Measurements from ENCODE around the gene HMGB3. TPM values are rescaled to one million over a fixed set of nuclear protein-coding genes. Genes with fewer than 3 reads are reported as not detected.

HMGB3 gene
- total RNA-seq, 4 donors from 2014 or later = 2.0 to 5.3 (median 3.6) TPM

DNA sequence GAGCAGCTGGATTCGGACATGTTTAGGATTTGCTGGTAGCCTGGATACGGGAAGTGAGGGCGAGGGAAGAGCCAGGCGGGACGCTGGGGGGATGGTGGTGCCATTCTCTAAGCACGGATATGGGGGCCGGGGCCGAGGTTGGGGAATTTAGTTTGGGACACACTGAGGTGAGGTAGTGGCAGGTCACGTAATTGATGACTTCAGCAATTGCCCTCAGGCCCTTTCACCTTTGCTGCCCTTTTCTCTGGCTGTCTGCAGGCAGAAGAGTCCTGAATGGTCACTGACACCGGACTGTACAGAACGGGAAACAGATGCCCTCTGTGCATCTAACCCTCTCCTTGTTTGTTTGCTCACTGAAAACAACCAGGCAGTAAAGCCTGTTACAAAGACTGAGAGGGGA, 16.9 kb upstream of the HMGB3 start:
- DNase-seq (ENCODE audit: low spot score) (no peak), ATAC-seq (ENCODE audit: low FRiP score) (no peak)
- TF ChIP-seq, protein P1, sequence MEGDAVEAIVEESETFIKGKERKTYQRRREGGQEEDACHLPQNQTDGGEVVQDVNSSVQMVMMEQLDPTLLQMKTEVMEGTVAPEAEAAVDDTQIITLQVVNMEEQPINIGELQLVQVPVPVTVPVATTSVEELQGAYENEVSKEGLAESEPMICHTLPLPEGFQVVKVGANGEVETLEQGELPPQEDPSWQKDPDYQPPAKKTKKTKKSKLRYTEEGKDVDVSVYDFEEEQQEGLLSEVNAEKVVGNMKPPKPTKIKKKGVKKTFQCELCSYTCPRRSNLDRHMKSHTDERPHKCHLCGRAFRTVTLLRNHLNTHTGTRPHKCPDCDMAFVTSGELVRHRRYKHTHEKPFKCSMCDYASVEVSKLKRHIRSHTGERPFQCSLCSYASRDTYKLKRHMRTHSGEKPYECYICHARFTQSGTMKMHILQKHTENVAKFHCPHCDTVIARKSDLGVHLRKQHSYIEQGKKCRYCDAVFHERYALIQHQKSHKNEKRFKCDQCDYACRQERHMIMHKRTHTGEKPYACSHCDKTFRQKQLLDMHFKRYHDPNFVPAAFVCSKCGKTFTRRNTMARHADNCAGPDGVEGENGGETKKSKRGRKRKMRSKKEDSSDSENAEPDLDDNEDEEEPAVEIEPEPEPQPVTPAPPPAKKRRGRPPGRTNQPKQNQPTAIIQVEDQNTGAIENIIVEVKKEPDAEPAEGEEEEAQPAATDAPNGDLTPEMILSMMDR (IDR thresholded peaks at IDR 0.05) = no peak

DNA sequence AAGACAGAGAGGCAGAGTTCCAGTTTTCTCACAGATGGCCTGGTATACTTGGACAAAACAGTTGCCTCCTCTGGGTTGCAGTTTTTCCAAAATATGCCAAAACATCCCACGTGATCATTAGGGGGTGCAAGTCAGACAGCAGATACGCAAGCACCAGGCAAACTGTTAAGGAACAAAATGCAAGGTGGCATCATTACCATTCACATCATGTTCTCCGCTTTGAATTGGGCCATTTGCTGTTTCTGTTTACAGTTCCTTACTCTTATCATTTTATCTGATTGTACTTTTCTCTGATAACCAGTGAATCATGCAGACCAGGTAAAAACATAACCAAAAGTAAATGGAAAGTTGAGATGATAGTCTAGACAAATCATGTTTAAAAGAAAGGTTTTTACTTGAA, 16.4 kb upstream of the HMGB3 start:
- TF ChIP-seq, protein P1 (IDR thresholded peaks at IDR 0.05) = no peak
- DNase-seq (ENCODE audit: low spot score) (no peak), ATAC-seq (ENCODE audit: low FRiP score) (no peak)

DNA sequence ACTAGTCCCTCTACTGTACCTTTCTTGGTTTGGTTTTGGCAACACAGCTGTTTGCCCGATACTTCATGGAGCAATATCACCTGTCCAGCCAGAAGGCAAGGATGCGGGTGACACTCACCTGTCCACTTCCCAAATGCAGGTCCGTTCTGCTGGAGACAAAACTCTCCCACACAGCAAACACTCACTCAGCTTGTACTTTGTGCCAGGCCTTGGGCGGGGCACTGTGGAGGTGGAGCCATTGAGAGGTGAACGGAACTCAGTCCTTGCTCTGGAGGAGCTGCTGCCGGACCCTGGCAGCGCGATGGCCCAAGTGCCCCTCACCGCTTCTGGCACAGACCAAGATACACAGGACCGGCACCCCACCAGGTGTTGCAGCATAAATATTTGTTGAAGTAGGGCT, 15.3 kb upstream of the HMGB3 start:
- DNase-seq (ENCODE audit: low spot score) (no peak), ATAC-seq (ENCODE audit: low FRiP score) (no peak)
- TF ChIP-seq, protein P1 (IDR thresholded peaks at IDR 0.05) = no peak

DNA sequence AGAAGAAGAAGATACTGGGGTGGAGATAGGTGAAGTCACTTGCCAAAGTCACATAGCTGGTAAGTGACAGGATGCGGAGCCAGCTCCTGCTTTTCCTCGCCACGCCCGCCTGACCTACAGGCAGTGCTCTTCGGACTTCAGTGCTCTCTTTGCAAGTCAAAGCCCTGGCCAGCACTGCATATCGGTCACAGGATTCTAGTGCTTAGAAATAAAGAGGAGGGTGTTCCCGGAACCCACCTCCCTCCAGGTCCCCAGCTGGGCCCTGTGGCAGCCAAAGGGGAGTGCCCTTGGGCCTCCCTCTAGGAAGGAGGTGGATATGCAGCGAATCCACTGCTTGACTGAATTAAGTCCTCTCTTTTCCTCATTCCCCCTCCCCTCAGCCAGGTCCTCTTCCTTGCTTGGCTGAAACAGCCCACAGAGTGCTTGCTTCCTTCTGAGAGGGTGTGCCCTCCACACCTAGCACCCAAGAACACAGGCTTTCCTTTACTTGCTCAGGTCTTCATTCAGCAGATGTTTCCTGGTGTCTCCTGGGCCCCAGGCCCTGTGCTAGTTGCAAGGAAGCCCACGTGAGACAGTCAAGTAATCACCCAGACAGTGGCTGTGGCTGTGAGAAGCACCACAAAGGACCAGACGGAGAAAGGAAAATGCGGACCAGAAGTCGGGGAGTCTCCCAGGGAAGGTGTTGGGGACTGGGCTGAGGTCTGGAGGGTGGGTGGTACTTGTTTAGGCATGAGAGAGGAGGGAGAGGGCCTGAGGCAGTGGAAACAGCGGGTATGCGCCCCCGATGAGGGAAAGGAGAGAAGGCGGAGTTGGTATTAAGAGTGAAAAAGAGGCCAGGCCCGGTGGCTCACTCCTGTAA, 14.0 kb upstream of the HMGB3 start:
- no peak for DNase-seq (ENCODE audit: low spot score)
- TF ChIP-seq, protein P1 (IDR thresholded peaks at IDR 0.05) = no peak

DNA sequence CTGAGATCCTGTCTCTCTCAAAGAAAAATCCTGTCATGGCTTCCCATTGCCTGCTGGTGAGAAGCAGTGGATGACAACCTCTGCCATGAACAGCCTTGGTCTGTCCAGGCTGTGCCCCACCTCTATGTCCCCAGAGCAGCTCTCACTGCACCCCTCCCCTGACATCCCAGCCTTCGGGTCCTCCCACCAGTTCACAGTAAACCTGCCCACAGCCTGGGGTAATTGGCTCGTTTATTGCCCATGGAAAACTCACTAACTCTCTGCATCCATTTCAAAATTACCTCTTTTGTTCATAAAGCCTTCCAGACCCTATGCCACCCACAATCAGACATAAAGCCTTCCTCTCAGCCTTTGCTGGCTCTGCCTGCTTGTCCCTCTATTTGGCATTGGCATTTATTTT, 10.7 kb upstream of the HMGB3 start:
- TF ChIP-seq, protein P1 (IDR thresholded peaks at IDR 0.05) = no peak
- no peak for DNase-seq (ENCODE audit: low spot score)
- ATAC-seq (ENCODE audit: low FRiP score) = no peak

More for the DNA sequence above, 14.0 kb upstream of the HMGB3 start:
- ATAC-seq (ENCODE audit: low FRiP score) = no peak

DNA sequence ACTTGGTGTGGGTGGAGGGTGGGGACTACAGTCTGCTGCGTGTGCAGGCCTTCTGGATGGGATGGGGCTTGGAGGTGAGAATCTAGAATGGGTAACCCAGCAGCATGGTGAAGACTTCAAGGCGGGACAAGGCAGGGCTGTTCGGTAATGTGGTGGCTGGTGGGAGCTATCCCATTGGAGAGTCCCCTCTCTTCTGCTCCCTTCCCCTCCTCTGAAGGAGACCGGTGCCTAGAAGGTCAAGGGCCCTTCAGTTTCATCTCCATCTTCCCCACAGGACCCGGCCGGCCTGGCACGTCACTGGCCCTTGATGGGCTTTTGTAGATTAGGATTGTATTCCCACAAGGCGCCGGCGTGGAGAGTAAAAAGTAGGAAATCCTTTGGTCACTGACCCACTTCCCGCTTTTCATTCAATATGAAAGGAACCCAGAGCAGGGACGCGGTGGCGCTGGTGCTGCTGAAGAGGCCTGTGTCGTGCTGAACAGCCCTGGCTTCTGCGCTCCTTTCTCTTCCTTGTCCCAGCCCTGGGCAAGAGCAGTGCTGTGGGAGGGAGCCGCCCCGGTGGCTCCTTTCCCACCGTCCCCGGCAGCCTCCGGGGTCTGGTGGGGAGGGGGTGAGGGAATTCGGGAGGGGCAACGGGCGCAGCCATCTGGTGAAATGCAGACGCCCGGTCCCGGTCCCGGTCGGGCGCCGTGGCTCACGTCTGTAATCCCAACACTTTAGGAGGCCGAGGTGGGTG, 7.3 kb upstream of the HMGB3 start:
- TF ChIP-seq, protein P1 (IDR thresholded peaks at IDR 0.05) = no peak
- DNase-seq (ENCODE audit: low spot score) = no peak
- no peak for ATAC-seq (ENCODE audit: low FRiP score)

Measured in omental fat pad (tissue), 4 donors.